Breast epithelium (tissue), 4 donors: ENCODE measurements around the gene KLHL40. TPM values are rescaled to one million over a fixed set of nuclear protein-coding genes. Genes with fewer than 3 reads are reported as not detected.
A peak's percentile ranks its signal among the peaks of the same experiment; 100 is the strongest.

Source experiments
- DNase-seq, 2 donors: peaks; one replicate each; pipeline ENCODE4 v3.0.0-alpha.2; 2019; ENCODE audit warnings: low spot score in 2 of 2
- H3K27ac ChIP-seq, 2 donors: fragments of 200-600 bp; sonication (generic) in 1 of 2; one replicate each; pipeline ENCODE4 v1.5.1; 2016 to 2019; ENCODE audit warnings: mild to moderate bottlenecking in 1 of 2
- H3K27me3 ChIP-seq, 2 donors: fragments of 200-600 bp; sonication (generic) in 1 of 2; one replicate each; pipeline versions ENCODE4 v1.5.1 to v1.6.0; 2017 to 2019; ENCODE audit warnings: control low read depth in 1 of 2, mild to moderate bottlenecking in 1 of 2
- H3K36me3 ChIP-seq: fragments of 200-600 bp; one replicate; pipeline ENCODE4 v1.5.1; 2019
- H3K4me1 ChIP-seq, 2 donors: fragments of 200-600 bp; sonication (generic); one replicate each; pipeline ENCODE4 v1.5.1; 2016 to 2019; ENCODE audit warnings: control low read depth in 1 of 2
- H3K4me3 ChIP-seq, 3 donors: fragments of 200-600 bp; sonication (generic); 1 replicate in 2 of 3; 2 replicates in 1 of 3; pipeline ENCODE4 v1.5.1; 2016 to 2019; ENCODE audit warnings: mild to moderate bottlenecking in 3 of 3, moderate library complexity in 2 of 3
- H3K9me3 ChIP-seq, 2 donors: fragments of 200-600 bp; sonication (generic) in 1 of 2; one replicate each; pipeline ENCODE4 v1.5.1; 2016 to 2019; ENCODE audit warnings: control low read depth in 1 of 2
- CTCF ChIP-seq, 3 donors: fragments of 450-650 bp; IDR thresholded peaks; one replicate each; pipeline ENCODE4 v1.5.1; 2016 to 2017; ENCODE audit warnings: antibody characterized with exemption in 3 of 3, mild to moderate bottlenecking in 3 of 3, moderate library complexity in 3 of 3
- POLR2A ChIP-seq: fragments of 450-650 bp; IDR thresholded peaks from one replicate; pipeline ENCODE4 v1.6.1; 2016; ENCODE audit warnings: antibody characterized with exemption, mild to moderate bottlenecking, moderate library complexity
- POLR2AphosphoS5 ChIP-seq, 3 donors: sonication (generic); formaldehyde crosslinking; IDR thresholded peaks; one replicate each; pipeline ENCODE4 v1.6.1; 2017; ENCODE audit warnings: antibody characterized with exemption in 3 of 3
- intact Hi-C: fragments of 100-400 bp; cut with DNase I; formaldehyde crosslinking; loops from one replicate; pipeline ENCODE4 v1.15.1; 2023; ENCODE audit warnings: low total_unique reads
- total RNA-seq, 3 donors: library from RNA; depleted of rRNA; stranded (reverse); fragments of >200 nt; gene quantifications; one replicate each; pipeline ENCODE4 v1.1.0, GENCODE V29; 2016

Gene KLHL40
- total RNA-seq, 3 donors from 2014 or later: not detected

- TF ChIP-seq CTCF (IDR thresholded peaks at IDR 0.05): no peak
- TF ChIP-seq POLR2AphosphoS5 (IDR thresholded peaks at IDR 0.05): no peak
- TF ChIP-seq POLR2A: no peak
- Histone ChIP-seq H3K27ac (no peak overlapping the region), H3K27me3 (no peaks in the 10 kb centered on the region), H3K4me3 (no peak overlapping the region), H3K4me1 (no peaks in the 10 kb centered on the region), H3K9me3 (no peaks in the 10 kb centered on the region), H3K36me3 (peaks cover 4% of the 10 kb centered on the region)
- intact Hi-C loops: no loop called here
- no peak for DNase-seq
Observed at GRCh38 chr3:42640771-42641370, 44.5 kb upstream of the KLHL40 start.

GRCh38 chr3:42647821-42648459 is 37.4 kb upstream of the KLHL40 start:
- H3K27ac ChIP-seq: no peak overlapping the region
- peaks cover 4% of the 10 kb centered on the region for H3K36me3 ChIP-seq

GRCh38 chr3:42649006-42649405 is 36.3 kb upstream of the KLHL40 start:
- H3K4me3 ChIP-seq: no peak overlapping the region
- no peak for TF ChIP-seq POLR2A
- H3K27ac ChIP-seq: no peak overlapping the region
- intact Hi-C loops: no loop called here
- no peak for DNase-seq
- H3K4me1 ChIP-seq: peaks cover 7 to 18% of the 10 kb centered on the region in 2 donors
- H3K9me3 ChIP-seq: no peaks in the 10 kb centered on the region
- H3K27me3 ChIP-seq: no peaks in the 10 kb centered on the region
- peaks cover 4% of the 10 kb centered on the region for H3K36me3 ChIP-seq

More at GRCh38 chr3:42647821-42648459, 37.4 kb upstream of the KLHL40 start:
- no peak for TF ChIP-seq CTCF (IDR thresholded peaks at IDR 0.05)
- TF ChIP-seq POLR2A: no peak
- TF ChIP-seq POLR2AphosphoS5 (IDR thresholded peaks at IDR 0.05): no peak
- H3K4me3 ChIP-seq: no peak overlapping the region
- H3K9me3 ChIP-seq: no peaks in the 10 kb centered on the region
- peaks cover 7 to 13% of the 10 kb centered on the region in 2 donors for H3K4me1 ChIP-seq
- intact Hi-C loops: no loop called here
- no peak for DNase-seq
- H3K27me3 ChIP-seq: no peaks in the 10 kb centered on the region

GRCh38 chr3:42649783-42650182 is 35.6 kb upstream of the KLHL40 start:
- no peak for TF ChIP-seq CTCF (IDR thresholded peaks at IDR 0.05)
- TF ChIP-seq POLR2AphosphoS5 (IDR thresholded peaks at IDR 0.05): no peak
- no peak for TF ChIP-seq POLR2A
- peak overlapping the region in 1 of 2 donors; percentile 38 for H3K27ac ChIP-seq
- intact Hi-C loops: no loop called here

GRCh38 chr3:42651248-42652091 is 33.9 kb upstream of the KLHL40 start:
- Histone ChIP-seq H3K27me3 (no peaks in the 10 kb centered on the region), H3K4me1 (peaks cover 10 to 18% of the 10 kb centered on the region in 2 donors), H3K27ac (peak overlapping the region; percentile 40 to 98), H3K9me3 (no peaks in the 10 kb centered on the region), H3K36me3 (no peaks in the 10 kb centered on the region), H3K4me3 (peak overlapping the region in 1 of 3 donors; percentile 97)
- TF ChIP-seq CTCF (IDR thresholded peaks at IDR 0.05) (no peak), POLR2A (no peak), POLR2AphosphoS5 (IDR thresholded peaks at IDR 0.05) (no peak)
- no peak for DNase-seq
- intact Hi-C loops: no loop called here

More at GRCh38 chr3:42649783-42650182, 35.6 kb upstream of the KLHL40 start:
- Histone ChIP-seq H3K27me3 (no peaks in the 10 kb centered on the region), H3K4me1 (peaks cover 7 to 18% of the 10 kb centered on the region in 2 donors), H3K36me3 (peaks cover 4% of the 10 kb centered on the region), H3K4me3 (no peak overlapping the region), H3K9me3 (no peaks in the 10 kb centered on the region)
- DNase-seq: no peak
